Measurements from ENCODE around the gene PDSS1. TPM values are rescaled to one million over a fixed set of nuclear protein-coding genes. Genes with fewer than 3 reads are reported as not detected.
"Not testable (repeated sequence)": the region's sequence is repeated elsewhere in the genome, so short reads cannot be mapped to it uniquely, and the experiment has no call there.

The PDSS1 gene
- total RNA-seq, 1 donor from 2014 or later, result 8.7 TPM

- peak; percentile 94 for ATAC-seq (ENCODE audit: low read depth)
- Mint-ChIP-seq H3K27me3 (no peaks in the 10 kb centered on the region), H3K9me3 (no peaks in the 10 kb centered on the region), H3K4me3 (peak overlapping the region; percentile 72), H3K4me1 (peaks cover 86% of the 10 kb centered on the region), H3K27ac (peak overlapping the region; percentile 88), H3K36me3 (ENCODE audit: low read depth) (peaks cover 34% of the 10 kb centered on the region)
- POLR2A ChIA-PET, result interaction anchor here (0.6 to 2.3 kb wide), 14 partner anchors 9 to 100 kb away, joined by 3 to 20 read pairs (median 4); partner anchors contain the start of gene ABI1
- intact Hi-C loops (cut with micrococcal nuclease), result loop anchor here (1.0 to 5.0 kb wide), 6 partner anchors 10 to 79 kb away; partner anchors contain the start of gene ABI1
- DNase-seq, result no peak
- TF ChIP-seq CTCF (IDR thresholded peaks at IDR 0.05), result no peak
- CTCF ChIA-PET, result interaction anchor here (0.7 to 2.7 kb wide), 7 partner anchors 9 to 101 kb away, joined by 3 to 15 read pairs (median 3); no protein-coding TSS in a partner anchor
Measured at GRCh38 chr10:26780793-26781601, 83.5 kb downstream of the PDSS1 start.

GRCh38 chr10:26781797-26782196 is 84.3 kb downstream of the PDSS1 start:
- intact Hi-C loops (cut with micrococcal nuclease), result loop anchor here (1.0 to 5.0 kb wide), 6 partner anchors 10 to 79 kb away; partner anchors contain the start of gene ABI1
- peaks cover 36% of the 10 kb centered on the region for H3K36me3 Mint-ChIP-seq (ENCODE audit: low read depth)
- no peaks in the 10 kb centered on the region for H3K27me3 Mint-ChIP-seq
- no peak for TF ChIP-seq CTCF (IDR thresholded peaks at IDR 0.05)
- peak; percentile 7 for ATAC-seq (ENCODE audit: low read depth)
- CTCF ChIA-PET, result interaction anchor here (0.7 to 2.7 kb wide), 6 partner anchors 17 to 101 kb away, joined by 3 to 15 read pairs (median 4); no protein-coding TSS in a partner anchor
- H3K4me1 Mint-ChIP-seq, result peaks cover 89% of the 10 kb centered on the region
- no peak for DNase-seq
- peak overlapping the region; percentile 88 for H3K27ac Mint-ChIP-seq
- POLR2A ChIA-PET, result interaction anchor here (0.6 to 2.3 kb wide), 13 partner anchors 9 to 99 kb away, joined by 3 to 20 read pairs (median 4); partner anchors contain the start of gene ABI1
- no peaks in the 10 kb centered on the region for H3K9me3 Mint-ChIP-seq
- H3K4me3 Mint-ChIP-seq, result peak overlapping the region; percentile 72

- H3K4me3 Mint-ChIP-seq, result no peak overlapping the region
- no peak for DNase-seq
- H3K9me3 Mint-ChIP-seq, result peaks cover 2% of the 10 kb centered on the region
- no peak for TF ChIP-seq CTCF (IDR thresholded peaks at IDR 0.05)
- POLR2A ChIA-PET, result no interaction called here
- H3K36me3 Mint-ChIP-seq (ENCODE audit: low read depth), result peaks cover 57% of the 10 kb centered on the region
- no peak for ATAC-seq (ENCODE audit: low read depth)
- H3K27me3 Mint-ChIP-seq, result no peaks in the 10 kb centered on the region
- H3K4me1 Mint-ChIP-seq, result peaks cover 78% of the 10 kb centered on the region
- intact Hi-C loops (cut with micrococcal nuclease), result no loop called here
- CTCF ChIA-PET, result no interaction called here
- peak overlapping the region; percentile 18 for H3K27ac Mint-ChIP-seq
Measured at GRCh38 chr10:26787362-26787761, 89.9 kb downstream of the PDSS1 start.

- CTCF ChIA-PET; H3K9me3 Mint-ChIP-seq; H3K27me3 Mint-ChIP-seq; ATAC-seq (ENCODE audit: low read depth); H3K4me3 Mint-ChIP-seq; DNase-seq: not testable (repeated sequence)
- Mint-ChIP-seq H3K4me1 (peaks cover 64% of the 10 kb centered on the region), H3K27ac (peak overlapping the region; percentile 24), H3K36me3 (ENCODE audit: low read depth) (peaks cover 49% of the 10 kb centered on the region)
- POLR2A ChIA-PET, result interaction anchor here (0.6 to 1.4 kb wide), 2 partner anchors 8 to 303 kb away, joined by 3 read pairs; no protein-coding TSS in a partner anchor
- intact Hi-C loops (cut with micrococcal nuclease), result loop anchor here (1.0 to 5.0 kb wide), 2 partner anchors 8 to 32 kb away; no protein-coding TSS in a partner anchor
Measured at GRCh38 chr10:26789779-26790178, 92.3 kb downstream of the PDSS1 start.

GRCh38 chr10:26790221-26790995 is 92.9 kb downstream of the PDSS1 start:
- peaks cover 2% of the 10 kb centered on the region for H3K9me3 Mint-ChIP-seq
- H3K36me3 Mint-ChIP-seq (ENCODE audit: low read depth), result peaks cover 46% of the 10 kb centered on the region
- DNase-seq, result no peak
- no peak for TF ChIP-seq CTCF (IDR thresholded peaks at IDR 0.05)
- H3K4me3 Mint-ChIP-seq, result no peak overlapping the region
- no peaks in the 10 kb centered on the region for H3K27me3 Mint-ChIP-seq
- H3K4me1 Mint-ChIP-seq, result peaks cover 66% of the 10 kb centered on the region
- ChIA-PET POLR2A (interaction anchor here (0.6 to 1.4 kb wide), 3 partner anchors 8 to 304 kb away, joined by 3 read pairs; no protein-coding TSS in a partner anchor), CTCF (no interaction called here)
- no peak overlapping the region for H3K27ac Mint-ChIP-seq
- no peak for ATAC-seq (ENCODE audit: low read depth)
- intact Hi-C loops (cut with micrococcal nuclease), result loop anchor here (5.0 kb wide), 1 partner anchor 33 kb away; no protein-coding TSS in a partner anchor

Measured in activated B cell treated with CpG ODN at 0.5 μM for 24 hours (primary cell).